GM04503 (cell line): ENCODE results near the gene ADD2.
"Not testable (repeated sequence)": the region's sequence is repeated elsewhere in the genome, so short reads cannot be mapped to it uniquely, and the experiment has no call there.

Source experiments
- DNase-seq: peaks from one replicate; pipeline ENCODE4 v3.0.0-alpha.2; 2012; ENCODE audit warnings: low read depth

ADD2 gene

DNA sequence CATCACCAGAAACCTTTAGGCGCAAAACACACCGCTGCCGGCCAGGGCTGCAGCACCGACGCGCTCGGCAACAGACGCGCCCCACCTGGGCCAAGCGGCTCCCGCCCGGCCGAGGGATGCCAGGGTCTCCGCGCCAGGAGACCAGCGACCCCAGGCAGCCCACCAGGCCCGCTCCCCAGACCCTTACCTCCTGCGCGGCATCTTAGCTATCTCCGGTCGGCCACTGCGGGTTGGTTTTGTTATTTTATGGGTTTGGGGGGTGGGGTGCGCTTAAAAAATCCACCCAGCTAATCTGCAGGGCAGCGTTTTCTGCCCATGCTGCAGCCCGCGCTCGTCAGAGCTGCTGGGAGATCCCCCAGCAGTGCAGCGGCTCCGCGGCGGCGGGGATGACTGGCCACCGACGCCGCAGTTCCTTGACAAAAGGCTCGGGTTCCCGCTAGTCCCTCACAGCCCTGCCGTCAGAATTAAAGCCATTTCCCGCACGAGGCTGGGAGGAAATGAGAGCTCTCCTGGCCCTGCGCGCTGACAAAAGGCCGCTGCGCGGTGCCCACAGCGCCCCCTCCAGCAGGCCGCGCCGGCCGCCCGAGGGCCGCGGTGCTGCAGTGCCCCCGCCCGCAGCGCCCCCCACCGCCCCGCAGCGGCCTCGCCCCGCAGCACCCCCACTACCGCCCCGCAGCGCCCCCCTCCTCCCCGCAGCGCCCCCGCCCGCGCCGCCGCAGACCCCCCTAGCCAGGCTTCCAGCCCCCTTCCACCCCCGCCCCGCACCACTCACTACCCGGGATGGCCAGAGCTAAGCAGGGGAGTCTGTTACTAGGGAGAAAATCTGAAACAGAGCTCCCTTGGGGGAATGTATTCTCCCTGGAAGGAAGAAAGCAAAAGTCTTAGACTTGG lies at the start of gene ADD2:
TSS of gene ADD2 (minus strand) at position 502 of the 891 bp plus-strand sequence. CDS start 61,792 bp downstream, outside the sequence.
- DNase-seq: no peak

GRCh38 chr2:70817284-70817954 lies 49.4 kb upstream of the ADD2 start:
- no peak for DNase-seq

DNA sequence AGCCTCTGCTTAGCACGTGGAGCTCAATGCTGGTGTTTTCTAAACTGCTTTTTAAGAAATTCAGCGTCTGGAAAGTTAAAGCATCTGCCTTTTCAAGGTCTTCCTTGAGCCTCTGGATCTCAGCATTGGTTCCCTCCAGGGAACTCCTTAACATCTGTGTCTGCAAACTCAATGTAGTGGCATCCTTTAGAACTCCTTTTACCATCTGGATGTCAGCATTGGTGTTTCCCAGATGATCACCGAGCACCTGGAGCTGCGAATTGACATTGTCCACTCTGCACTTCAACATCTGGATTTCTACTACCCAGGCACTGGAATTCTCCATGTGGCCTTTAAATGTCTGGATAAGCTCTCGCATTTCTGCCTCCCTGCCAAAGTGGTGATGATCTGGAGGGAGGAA lies 48.7 kb upstream of the ADD2 start:
- no peak for DNase-seq

GRCh38 chr2:70808983-70809958 lies 41.3 kb upstream of the ADD2 start:
- no peak for DNase-seq

DNA sequence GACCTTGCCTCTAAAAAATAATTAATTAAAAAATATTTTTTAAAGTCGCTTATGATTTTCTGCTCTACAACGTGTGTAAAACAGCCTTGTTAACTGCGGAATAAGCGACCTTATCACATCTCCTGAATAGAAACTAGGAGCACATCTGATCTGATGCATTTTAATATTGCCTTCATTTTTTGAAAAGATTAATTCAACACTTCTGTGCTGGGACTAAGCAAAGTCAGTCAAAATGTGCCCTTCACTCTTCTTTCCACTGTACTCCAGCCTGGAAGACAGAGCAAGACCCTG lies 39.8 kb upstream of the ADD2 start:
- DNase-seq: no peak

- DNase-seq: no peak
These were observed 39.3 kb upstream of the ADD2 start for GRCh38 chr2:70807102-70807827.

DNA sequence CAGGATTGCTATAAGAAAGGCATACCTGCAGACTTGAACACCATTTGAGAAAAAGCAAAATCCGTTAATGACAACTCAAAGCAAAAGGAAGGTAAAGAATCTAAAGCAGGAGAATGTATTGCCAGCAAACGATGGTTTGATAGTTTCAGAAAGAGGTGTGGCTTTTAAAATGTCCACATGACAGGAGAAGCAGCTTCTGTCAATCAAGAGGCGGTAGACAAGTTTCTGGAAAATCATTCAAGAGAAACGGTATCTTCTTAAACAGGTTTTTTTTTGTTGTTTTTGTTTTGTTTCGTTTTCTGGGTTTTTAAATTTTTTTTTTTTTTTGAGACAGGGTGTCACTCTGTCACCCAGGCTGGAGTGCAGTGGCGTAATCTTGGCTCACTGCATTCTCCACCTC lies 38.6 kb upstream of the ADD2 start:
- no peak for DNase-seq

GRCh38 chr2:70806013-70806412 lies 38.0 kb upstream of the ADD2 start:
- no peak for DNase-seq

GRCh38 chr2:70801607-70802263 lies 33.7 kb upstream of the ADD2 start:
- no peak for DNase-seq

GRCh38 chr2:70799706-70800105 lies 31.7 kb upstream of the ADD2 start:
- no peak for DNase-seq

GRCh38 chr2:70797996-70798395 lies 30.0 kb upstream of the ADD2 start:
- DNase-seq: not testable (repeated sequence)

- no peak for DNase-seq
These were observed 29.5 kb upstream of the ADD2 start for GRCh38 chr2:70797506-70797905.

- no peak for DNase-seq
These were observed 28.3 kb upstream of the ADD2 start for GRCh38 chr2:70796262-70796661.

GRCh38 chr2:70795164-70795995 lies 27.4 kb upstream of the ADD2 start:
- no peak for DNase-seq

GRCh38 chr2:70793450-70793849 lies 25.4 kb upstream of the ADD2 start:
- no peak for DNase-seq

DNA sequence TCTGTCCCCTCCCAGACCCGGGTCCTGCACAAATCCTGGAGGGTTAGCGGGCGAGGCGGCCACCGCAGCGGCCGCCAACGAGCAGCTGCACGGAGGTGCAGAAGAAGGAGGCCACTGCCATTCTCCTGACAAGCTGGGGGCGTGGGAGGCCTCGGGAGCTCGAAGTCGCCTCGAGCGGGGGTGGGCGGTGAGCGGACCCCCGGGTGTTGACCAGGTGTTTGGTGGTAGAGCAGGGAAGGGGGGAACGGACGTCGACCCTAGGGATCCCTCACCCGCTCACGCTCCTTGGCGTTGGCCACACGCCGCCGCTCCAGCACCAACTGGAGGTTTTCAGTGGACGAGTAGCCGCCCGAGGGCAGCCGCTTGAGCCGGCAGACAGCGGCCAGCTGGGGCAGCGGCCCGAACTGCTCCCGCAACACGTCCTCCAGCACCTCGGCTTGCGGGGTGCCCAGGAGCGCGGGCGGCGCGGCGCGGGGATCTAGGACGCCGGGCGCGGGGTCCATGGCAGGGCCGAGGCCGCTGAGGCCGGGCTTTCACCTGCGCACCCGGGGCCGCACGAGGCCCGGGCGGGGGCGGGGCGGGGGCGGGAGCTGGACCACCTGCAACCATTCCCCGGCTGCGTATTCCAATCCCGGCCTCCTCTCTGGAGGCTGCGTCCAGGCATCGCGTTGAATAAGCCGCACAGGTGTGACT lies 22.3 kb upstream of the ADD2 start, which contains the start of gene FIGLA:
TSS of gene FIGLA (minus strand) at position 508 of the 693 bp plus-strand sequence. CDS start at position 503, 5 bp downstream.
- DNase-seq: no peak

GRCh38 chr2:70789304-70790135 lies 21.5 kb upstream of the ADD2 start:
- no peak for DNase-seq

GRCh38 chr2:70785137-70785911 lies 17.3 kb upstream of the ADD2 start:
- DNase-seq: no peak
